DMS153 treated with DMSO at 0.1 percent for 48 hours (cell line): ENCODE measurements around the gene SARM1.
"Not testable (repeated sequence)": the region's sequence is repeated elsewhere in the genome, so short reads cannot be mapped to it uniquely, and the experiment has no call there.

Source experiments
- DNase-seq: peaks from one replicate; lab custom pipeline; 2025; ENCODE audit not compliant: unreplicated experiment; lab: John Stamatoyannopoulos, UW

Gene SARM1

GRCh38 chr17:28371245-28372202, at the start of gene SARM1:
SARM1 (plus strand) TSS chr17:28371694; CDS start chr17:28372033, 339 bp downstream.
- DNase-seq = peak; percentile 78

GRCh38 chr17:28324267-28324745, 47.2 kb upstream of the SARM1 start:
- DNase-seq = no peak

GRCh38 chr17:28324781-28325180, 46.7 kb upstream of the SARM1 start:
- DNase-seq = no peak

- DNase-seq = no peak
These were observed 46.3 kb upstream of the SARM1 start for GRCh38 chr17:28325211-28325610.

GRCh38 chr17:28326114-28326513, 45.4 kb upstream of the SARM1 start:
- no peak for DNase-seq

GRCh38 chr17:28327031-28327607, 44.4 kb upstream of the SARM1 start:
- DNase-seq = no peak

- DNase-seq = no peak
These were observed 43.8 kb upstream of the SARM1 start for GRCh38 chr17:28327709-28328108.

- DNase-seq = no peak
These were observed 43.2 kb upstream of the SARM1 start for GRCh38 chr17:28328325-28328724.

GRCh38 chr17:28330671-28331070, 40.8 kb upstream of the SARM1 start:
- DNase-seq = no peak

- no peak for DNase-seq
These were observed 39.5 kb upstream of the SARM1 start for GRCh38 chr17:28331891-28332420.

- DNase-seq = no peak
These were observed 38.3 kb upstream of the SARM1 start for GRCh38 chr17:28333083-28333746.

- no peak for DNase-seq
These were observed 37.3 kb upstream of the SARM1 start for GRCh38 chr17:28334171-28334570.

- no peak for DNase-seq
These were observed 36.8 kb upstream of the SARM1 start for GRCh38 chr17:28334666-28335200.

GRCh38 chr17:28335201-28335958, 36.1 kb upstream of the SARM1 start, which contains the start of the genes IFT20 and TNFAIP1:
IFT20 (minus strand) TSS chr17:28335472; CDS start chr17:28331985, 3,487 bp downstream.
TNFAIP1 (plus strand) TSS chr17:28335761; CDS start chr17:28339522, 3,761 bp downstream.
- peak; percentile 99 for DNase-seq

GRCh38 chr17:28335959-28336871, 35.3 kb upstream of the SARM1 start:
- DNase-seq = no peak

GRCh38 chr17:28338056-28338768, 33.3 kb upstream of the SARM1 start:
- no peak for DNase-seq

- not testable (repeated sequence) for DNase-seq
These were observed 32.7 kb upstream of the SARM1 start for GRCh38 chr17:28338769-28339212.

GRCh38 chr17:28339431-28339830, 32.1 kb upstream of the SARM1 start:
- DNase-seq = no peak
